ENCODE results near the gene PROSER2.
"Not testable (repeated sequence)": the region's sequence is repeated elsewhere in the genome, so short reads cannot be mapped to it uniquely, and the experiment has no call there.

PROSER2 gene

DNA sequence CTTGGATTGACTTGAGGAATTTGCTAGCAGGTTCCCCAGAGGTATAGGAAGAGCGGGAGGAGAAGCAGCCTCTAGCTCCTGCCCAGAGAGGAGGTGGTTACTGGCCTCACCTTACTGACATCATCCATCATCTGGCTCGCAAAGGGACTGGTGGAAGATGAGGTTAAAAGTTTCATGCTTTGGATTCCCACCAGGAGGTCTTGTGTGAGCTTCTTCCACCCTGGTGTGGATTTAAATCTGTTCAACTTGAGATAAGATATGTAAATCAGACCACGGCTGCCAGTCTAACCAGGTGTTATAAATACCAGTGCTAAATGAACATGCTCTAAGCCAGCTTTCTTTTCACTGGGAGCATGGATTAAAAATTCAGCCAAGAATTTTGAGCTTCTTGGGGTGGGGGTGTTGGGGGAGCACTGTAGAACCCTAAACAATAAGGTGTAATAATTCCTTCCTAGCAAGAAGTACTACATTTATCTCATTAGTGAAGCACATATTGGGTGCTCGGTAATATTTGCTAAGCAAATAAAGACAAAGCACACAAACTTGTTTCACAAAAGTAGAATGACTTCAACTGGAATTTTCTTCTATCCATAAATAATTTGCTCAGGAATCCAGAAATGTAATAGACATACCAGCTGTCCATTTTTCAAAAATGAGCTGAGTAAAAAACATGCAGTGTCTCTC lies 7.8 kb downstream of the PROSER2 start:
- no peak for FAIRE-seq
- no peak for DNase-seq (ENCODE audit: extremely low spot score, insufficient read length, low read depth)

DNA sequence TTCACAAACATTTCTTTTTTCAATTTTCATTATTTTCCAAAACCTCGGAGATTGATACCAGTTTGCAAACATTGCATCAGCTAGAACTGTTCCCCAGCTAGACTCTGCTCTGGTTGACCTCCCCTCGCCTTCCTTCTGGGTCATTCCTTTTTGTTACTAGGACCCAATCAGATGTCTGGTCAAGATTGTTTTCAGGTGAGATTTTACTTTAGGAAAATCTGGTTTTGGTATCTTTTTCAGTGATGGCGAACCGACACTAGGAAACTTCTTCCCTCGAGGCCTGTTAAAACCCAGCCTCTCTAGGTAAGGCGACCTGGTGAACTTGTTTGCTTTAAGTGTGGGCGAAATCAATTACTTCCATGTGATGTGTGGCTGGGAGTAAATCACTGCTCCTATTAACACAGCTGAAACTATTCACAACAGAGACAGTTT lies 8.4 kb downstream of the PROSER2 start:
- FAIRE-seq (no peak), DNase-seq (ENCODE audit: extremely low spot score, insufficient read length, low read depth) (no peak)

DNA sequence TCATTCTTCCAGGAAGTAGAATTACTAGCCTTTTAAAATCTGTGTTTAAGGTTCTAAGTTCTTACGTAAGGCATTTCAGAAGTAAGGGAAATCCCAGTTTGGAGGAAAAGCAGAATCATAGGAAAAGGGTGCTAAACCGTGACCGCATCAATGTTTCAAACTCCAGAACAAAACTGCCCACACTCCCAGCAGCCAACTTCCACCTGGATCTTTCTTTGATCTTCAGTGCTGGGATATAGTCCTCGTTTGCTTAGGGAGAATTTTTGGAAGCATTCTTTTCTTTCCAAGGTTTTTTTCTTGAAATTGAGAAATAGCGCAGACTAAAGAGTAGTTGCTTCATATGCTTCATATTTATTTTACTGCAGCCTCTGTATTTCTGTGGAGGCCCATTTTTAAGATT lies 8.9 kb downstream of the PROSER2 start:
- DNase-seq (ENCODE audit: extremely low spot score, insufficient read length, low read depth) (no peak), FAIRE-seq (no peak)

DNA sequence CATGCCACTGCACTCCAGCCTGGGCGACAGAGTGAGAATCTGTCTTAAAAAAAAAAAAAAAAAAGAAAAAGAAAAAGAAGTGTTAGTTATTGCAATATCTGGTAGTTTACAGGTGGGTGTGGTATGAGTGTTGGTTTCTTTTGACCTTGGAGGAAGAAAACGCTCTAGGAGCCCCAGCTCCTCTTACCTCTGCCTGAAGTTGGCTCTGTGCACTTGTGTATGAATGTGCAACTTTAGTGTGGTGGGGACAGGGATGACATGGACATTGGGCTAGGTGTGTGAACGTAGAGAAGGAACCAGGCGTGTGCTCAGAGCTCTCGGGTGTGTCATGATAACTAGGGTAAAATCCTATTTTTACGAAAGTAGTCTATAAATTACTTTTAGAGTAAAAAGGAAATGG lies 11.9 kb downstream of the PROSER2 start:
- FAIRE-seq (no peak), DNase-seq (ENCODE audit: extremely low spot score, insufficient read length, low read depth) (no peak)

DNA sequence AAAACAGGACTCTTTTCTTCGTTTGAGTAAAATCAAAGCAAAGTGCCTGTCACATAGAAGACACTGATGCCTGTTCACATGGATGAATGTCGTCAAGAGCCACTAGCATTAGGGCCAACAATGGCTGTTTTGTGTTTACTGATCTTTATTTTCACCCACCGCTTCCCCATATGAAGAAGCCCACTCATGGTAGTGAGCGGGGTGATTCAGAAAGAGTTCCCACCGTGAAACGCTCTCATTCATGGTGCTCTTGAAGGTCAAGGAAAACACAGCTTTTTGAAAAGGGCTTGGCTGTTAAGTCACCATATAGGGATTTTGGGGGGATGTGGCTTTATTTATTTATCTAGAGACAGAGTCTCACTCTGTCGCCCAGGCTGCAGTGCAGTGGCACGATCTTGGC lies 12.5 kb downstream of the PROSER2 start:
- FAIRE-seq (no peak), DNase-seq (ENCODE audit: extremely low spot score, insufficient read length, low read depth) (no peak)

DNA sequence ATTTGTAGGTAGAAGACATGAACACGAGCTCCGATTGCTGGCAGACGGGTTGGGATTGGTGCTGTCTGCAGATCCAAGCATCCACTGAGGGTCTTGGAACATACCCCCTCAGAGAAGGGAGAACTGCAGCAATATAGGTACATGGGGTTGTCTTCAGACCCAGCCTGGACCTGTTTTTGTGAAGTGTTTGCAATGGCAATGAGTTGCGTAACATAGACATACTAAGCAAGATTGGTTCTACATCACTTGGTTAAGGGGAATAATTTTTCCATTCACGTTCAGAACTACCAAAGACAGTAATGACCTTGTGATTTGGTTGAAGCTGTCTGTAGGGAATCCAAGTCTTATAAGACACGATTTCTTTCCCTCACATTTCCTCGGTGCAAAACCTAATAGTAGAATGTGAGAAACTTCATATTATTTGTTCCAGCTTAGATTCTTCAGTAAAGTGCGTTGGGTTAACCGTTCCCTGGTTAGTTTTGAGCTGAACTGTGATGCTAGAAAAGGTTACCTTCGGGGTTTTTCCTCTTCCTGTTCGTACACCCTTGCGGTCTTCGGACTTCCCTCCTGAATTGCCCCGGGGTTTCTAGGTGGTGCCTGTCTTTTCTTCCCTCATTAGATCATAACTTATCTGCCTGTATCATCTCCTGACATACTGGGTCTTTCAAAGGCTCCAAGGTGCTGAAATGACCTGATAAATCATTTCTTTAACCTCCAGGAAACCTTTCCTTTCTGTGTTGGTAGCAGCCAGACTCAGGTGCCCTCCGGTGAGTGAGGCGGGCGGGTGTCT lies 14.4 kb downstream of the PROSER2 start:
- FAIRE-seq, result no peak
- no peak for DNase-seq (ENCODE audit: extremely low spot score, insufficient read length, low read depth)

DNA sequence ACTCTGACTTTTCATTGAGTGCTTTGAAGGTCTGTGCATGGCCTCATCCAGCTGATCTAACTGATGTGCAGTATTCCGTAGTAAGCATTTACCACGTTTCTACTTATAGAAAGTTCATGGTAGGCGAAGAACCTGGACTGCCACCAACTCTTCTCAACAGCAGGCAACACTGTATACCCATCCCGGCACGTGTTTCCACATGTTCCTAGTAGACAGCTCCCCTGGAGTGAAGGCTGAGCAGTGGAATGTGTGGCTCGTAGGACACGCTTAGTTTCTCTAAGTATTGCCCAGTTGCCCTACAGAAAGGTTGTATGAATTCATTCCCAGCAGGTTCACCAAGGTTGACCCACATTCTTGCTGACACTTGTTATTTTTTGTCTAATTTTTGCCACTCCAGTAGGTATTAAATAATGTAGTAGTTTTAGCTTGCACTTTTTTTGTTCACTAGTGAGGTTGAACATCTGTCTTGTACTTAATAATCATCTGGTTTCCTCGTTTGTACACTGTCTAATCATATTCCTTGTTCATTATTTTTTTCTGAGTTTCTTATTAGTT lies 15.2 kb downstream of the PROSER2 start:
- FAIRE-seq (no peak), DNase-seq (ENCODE audit: extremely low spot score, insufficient read length, low read depth) (no peak)

DNA sequence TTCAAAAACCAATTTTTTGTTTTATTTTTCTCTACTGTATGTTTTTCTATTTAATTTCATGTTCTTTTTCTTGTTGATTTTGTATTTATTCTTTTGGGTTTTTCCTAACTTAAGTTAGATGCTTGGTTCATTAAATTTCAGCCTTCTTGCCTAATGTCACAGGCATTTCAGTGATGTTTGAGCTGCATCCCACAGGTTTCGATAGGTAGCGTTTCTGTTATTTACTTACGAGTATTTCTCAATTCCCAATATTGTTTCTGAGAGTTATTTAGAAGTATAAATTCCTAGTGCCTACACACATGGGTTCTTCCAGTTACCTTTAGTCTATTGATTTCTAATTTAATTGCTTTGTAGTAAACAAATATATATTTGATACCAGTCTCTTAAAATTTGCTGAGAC lies 18.2 kb downstream of the PROSER2 start:
- FAIRE-seq (no peak), DNase-seq (ENCODE audit: extremely low spot score, insufficient read length, low read depth) (no peak)

DNA sequence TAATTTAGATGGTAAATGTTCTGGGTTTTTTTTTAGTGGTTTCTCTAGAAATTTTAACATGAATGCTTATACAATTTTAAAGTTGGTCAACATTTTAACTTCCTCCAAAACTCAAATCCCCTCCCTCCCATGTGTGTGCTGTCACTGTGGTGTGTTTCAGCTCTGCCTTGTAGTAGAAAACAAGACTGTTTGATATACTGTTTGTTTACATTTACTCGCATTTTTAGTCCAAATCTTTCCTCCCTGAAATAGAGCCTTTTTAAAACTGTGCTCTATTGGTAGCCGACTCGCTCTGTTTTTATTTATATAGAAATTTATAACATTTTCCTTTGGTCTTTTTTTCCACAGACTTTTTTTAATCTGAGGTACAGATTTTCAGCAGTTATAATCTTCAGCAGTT lies 19.3 kb downstream of the PROSER2 start:
- no peak for DNase-seq (ENCODE audit: extremely low spot score, insufficient read length, low read depth)
- FAIRE-seq, result no peak

DNA sequence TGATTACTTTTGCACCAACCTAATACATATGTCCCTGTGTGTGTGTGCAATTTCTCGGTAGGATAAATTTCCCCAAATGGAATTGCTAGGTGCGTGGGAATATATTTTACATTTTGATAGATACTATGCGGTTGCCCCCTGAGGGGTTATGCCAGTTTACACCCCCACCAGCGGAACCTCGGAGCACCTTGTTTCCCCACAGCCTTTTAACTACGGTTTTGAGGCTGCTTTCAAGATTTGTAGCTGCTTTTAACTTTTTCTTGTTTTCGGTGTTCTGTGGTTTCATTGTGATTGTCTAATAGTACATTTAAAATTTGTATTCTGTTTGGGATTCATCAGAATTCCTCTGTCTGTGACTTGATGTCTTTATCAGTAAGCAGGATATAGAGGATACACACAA lies 22.0 kb downstream of the PROSER2 start:
- FAIRE-seq, result no peak
- no peak for DNase-seq (ENCODE audit: extremely low spot score, insufficient read length, low read depth)

DNA sequence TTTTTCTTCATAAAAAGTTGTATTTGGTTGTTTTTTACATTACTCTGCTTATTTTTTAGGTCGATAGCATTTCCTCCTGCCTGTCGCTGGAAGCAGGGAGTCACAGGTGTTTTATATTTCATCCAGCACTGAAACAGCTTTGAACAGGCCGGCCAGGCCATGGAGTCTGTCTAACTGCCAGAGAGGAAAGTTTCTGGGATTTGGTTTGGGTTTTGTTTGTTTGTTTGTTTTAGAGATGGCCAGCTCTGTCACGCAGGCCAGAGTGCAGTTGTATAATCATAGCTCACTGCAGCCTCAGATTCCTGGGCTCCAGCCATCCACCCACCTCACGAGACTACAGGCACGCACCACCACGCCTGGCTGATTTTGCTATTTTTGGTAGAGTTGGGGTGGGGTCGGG lies 23.4 kb downstream of the PROSER2 start:
- DNase-seq (ENCODE audit: extremely low spot score, insufficient read length, low read depth) (no peak), FAIRE-seq (no peak)

DNA sequence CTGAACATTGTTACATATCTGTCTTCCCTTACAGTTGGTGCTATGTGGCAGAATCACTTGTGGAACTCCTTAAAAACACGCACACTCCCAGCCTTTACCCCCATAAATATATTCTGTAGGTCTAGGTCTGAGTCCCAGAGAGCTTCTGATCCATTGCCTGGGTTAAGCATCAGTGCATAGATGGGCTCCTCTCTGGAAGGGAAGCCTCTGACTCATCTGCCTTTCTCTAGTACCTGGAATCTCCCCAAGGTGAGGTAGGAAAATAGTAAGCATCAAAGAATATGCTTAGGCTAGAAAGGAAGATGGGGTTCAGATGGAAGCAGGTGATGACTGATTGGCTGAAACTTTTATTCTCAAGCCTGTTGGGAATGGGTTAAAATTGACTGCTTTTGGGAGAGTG lies 26.1 kb downstream of the PROSER2 start:
- DNase-seq (ENCODE audit: extremely low spot score, insufficient read length, low read depth) (no peak), FAIRE-seq (no peak)

DNA sequence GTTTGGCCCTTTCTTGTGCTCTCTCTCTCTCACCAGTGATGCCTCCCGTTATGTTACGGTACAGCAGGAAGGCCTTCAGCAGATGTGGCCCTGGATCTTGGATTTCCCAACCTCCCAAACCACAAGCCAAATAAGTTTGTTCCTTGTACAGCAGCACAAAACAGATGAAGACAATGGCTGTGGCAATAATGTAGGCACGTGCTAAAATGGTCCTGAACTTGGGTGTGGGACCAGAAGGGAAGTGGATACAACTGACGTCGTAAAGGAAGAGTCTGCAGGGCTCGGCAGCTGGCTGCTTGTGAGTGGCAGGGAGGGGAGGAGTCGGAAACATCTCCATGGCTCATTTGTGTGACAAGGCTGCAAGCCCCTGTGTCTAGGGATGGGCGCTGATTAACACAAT lies 26.8 kb downstream of the PROSER2 start:
- DNase-seq (ENCODE audit: extremely low spot score, insufficient read length, low read depth), result no peak
- FAIRE-seq, result no peak

DNA sequence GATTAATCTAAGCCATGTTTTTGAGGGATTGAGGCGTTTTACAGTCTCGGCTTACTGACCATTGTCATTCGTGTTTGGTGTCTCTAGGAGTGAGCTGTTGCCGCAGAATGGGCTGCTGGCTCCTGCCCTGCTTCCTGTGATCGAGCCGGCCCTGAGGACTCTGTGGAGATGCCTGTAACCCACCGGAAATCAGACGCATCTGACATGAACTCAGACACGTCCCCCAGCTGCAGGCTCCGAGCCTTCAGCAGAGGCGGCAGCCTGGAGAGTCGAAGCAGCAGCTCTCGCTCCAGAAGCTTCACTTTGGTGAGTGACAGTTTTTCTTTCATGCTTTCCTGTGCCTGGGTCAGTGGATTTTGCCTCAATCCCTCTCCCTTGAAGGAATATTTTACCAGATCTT lies 28.8 kb downstream of the PROSER2 start:
- DNase-seq (ENCODE audit: extremely low spot score, insufficient read length, low read depth), result no peak
- no peak for FAIRE-seq

DNA sequence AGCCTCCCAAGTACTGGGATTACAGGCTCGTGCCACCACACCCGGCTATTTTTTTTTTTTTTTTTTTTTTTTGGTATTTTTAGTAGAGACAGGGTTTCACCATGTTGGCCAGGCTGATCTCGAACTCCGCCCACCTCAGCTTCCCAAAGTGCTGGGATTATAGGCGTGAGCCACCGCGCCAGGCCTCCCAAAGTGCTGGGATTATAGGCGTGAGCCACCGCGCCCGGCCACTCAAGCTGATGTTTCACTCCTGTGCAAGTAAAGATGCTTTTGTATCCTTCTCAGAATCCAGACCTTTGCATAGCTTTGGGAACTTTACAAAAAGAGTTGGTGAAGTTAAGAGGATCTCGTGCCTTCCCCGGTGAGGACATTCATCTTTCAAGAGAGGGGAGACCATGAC lies 29.5 kb downstream of the PROSER2 start:
- not testable (repeated sequence) for FAIRE-seq; DNase-seq (ENCODE audit: extremely low spot score, insufficient read length, low read depth)

DNA sequence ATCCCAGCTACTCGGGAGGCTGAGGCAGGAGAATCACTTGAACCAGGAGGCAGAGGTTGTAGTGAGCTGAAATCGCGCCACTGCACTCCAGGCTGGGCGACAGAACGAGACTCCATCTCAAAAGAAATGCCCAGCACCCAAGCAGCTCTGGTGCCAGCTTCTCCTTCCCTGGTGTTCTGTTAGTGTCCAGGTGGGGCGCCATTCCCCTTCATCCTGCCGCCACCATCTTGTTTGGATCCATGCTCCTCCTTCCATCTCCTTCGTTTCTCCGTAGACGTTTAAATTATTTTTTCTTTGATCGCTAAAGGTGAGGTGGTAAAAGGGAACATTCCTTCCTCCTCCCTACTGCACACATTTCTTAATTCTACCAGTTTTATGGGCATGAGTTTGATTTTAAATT lies 30.3 kb downstream of the PROSER2 start:
- FAIRE-seq, result no peak
- no peak for DNase-seq (ENCODE audit: extremely low spot score, insufficient read length, low read depth)

DNA sequence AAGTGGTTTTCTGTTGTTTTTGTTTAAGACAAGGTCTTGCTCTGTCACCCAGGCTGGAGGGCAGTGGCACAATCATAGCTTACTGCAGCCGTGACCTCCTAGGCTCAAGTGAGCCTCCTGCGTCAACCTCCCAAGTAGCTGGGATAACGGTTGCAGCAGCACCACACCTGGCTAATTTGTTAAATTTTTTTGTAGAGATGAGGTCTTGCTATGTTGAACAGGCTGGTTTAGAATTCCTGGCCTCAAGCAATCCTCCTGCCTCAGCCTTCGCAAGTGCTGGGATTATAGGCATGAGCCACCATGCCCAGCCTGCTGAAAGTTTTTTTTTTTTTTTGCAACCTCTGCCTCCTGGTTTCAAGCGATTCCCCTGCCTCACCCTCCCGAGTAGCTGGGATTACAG lies 31.1 kb downstream of the PROSER2 start:
- FAIRE-seq, result no peak

DNA sequence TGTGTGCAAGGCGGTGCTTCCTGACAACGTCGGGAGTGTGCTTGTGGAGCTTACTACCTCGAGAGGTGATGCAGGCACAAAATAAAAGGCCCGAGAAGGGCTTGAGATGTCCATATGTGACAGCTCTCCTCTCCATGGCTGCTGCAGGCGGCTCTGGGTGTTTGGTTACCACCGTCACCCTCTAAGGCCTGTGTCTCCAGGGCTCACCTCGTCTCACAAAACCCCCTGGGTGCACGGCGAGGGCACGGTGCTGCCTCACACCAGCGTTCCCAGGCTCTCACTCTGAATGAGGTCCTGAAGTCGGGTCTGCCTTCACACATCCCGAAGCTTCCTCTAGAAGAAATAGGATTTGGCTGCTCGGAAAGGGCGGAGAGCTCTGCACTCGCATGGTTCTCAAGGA lies 32.9 kb downstream of the PROSER2 start:
- DNase-seq (ENCODE audit: extremely low spot score, insufficient read length, low read depth) (no peak), FAIRE-seq (no peak)

More for the DNA sequence above, 31.1 kb downstream of the PROSER2 start:
- DNase-seq (ENCODE audit: extremely low spot score, insufficient read length, low read depth), result no peak

DNA sequence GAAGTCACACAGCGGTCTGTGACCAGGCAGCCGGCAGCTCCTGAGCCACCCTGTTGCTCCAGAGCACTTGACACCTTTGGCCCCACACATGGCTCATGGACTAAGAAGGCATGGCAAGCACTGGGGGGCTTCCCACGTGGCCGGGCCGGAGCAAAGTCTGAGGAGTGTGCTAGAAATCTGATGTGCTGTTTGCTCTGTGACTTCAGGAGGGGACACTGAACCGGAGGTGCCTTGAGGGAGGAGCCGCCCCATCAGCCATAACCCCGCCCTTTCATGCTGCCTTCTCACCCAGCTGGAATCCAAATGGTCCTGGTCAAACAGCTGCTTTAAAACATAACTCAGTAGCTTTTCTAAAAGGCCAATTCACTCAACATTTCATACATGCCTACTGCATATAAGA lies 33.5 kb downstream of the PROSER2 start:
- DNase-seq (ENCODE audit: extremely low spot score, insufficient read length, low read depth) (no peak), FAIRE-seq (no peak)

DNA sequence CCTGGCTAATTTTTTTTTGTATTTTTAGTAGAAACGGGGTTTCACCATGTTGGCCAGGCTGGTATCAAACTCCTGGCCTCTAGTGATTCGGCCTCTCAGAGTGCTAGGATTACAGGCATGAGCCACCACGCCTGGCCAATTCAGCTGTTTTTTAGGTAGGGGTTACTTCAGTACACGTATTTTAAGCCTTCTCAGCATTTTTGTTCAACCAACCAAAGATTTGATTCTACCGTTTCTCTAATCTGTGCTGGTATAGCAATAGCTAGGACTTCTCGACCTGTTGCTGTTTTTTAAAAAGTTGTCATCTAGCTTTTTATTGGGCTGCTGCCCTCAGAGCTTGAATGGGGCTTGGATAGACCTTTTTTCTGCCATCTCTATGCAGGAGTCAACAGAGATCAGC lies 34.9 kb downstream of the PROSER2 start:
- DNase-seq (ENCODE audit: extremely low spot score, insufficient read length, low read depth), result no peak
- no peak for FAIRE-seq

DNA sequence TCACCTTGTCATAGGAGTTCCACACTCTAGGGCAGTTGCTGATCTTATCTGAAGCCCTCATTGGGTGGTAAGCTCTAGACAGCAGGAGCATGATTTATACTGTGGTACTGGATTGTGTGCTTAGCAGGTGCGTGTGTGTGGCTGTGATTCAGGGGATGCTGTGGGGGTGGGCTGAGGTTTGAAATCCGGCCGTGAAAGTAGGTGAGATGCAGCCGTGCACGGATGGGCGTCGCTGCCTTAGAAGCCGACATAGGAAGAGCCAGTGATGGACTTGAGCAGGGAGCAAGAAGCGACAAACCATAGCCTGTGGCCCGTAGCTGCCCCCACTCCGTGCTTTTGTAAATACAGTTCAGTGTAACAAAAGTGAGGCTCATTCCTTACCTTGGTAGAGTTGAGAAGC lies 38.2 kb downstream of the PROSER2 start:
- FAIRE-seq, result no peak
- DNase-seq (ENCODE audit: extremely low spot score, insufficient read length, low read depth), result no peak

Measured in GM18507 (cell line).